Lower lobe of right lung (tissue), 2 donors: ENCODE results near the gene AGAP9. TPM values are rescaled to one million over a fixed set of nuclear protein-coding genes. Genes with fewer than 3 reads are reported as not detected.
"Not testable (repeated sequence)": the region's sequence is repeated elsewhere in the genome, so short reads cannot be mapped to it uniquely, and the experiment has no call there.

Experiments
- ATAC-seq, 2 donors: fragments of 200-7000 bp; cut with Tn5 transposase; one replicate each; pipeline ENCODE4 v1.9.1; 2020 to 2022; ENCODE audit warnings: mild to moderate bottlenecking in 2 of 2, moderate library complexity in 2 of 2
- DNase-seq: peaks from one replicate; pipeline ENCODE4 v3.0.0-alpha.2; 2020
- H3K27ac ChIP-seq: fragments of 200-600 bp; one replicate; pipeline ENCODE4 v1.8.0; 2022
- H3K27me3 ChIP-seq: fragments of 200-600 bp; one replicate; pipeline ENCODE4 v1.8.0; 2022; ENCODE audit warnings: low read depth
- H3K36me3 ChIP-seq: fragments of 200-600 bp; one replicate; pipeline ENCODE4 v1.8.0; 2022; ENCODE audit warnings: mild to moderate bottlenecking
- H3K4me1 ChIP-seq: fragments of 200-600 bp; one replicate; pipeline ENCODE4 v1.8.0; 2022
- H3K4me3 ChIP-seq: fragments of 200-600 bp; one replicate; pipeline ENCODE4 v1.8.0; 2022; ENCODE audit warnings: mild to moderate bottlenecking
- H3K9me3 ChIP-seq: fragments of 200-600 bp; one replicate; pipeline ENCODE4 v1.8.0; 2022
- intact Hi-C: fragments of 100-400 bp; cut with DNase I; formaldehyde crosslinking; loops from one replicate; pipeline ENCODE4 v1.11.0; 2022
- long read RNA-seq: library from polyadenylated mRNA; unstranded; transcript quantifications from one replicate; pipeline ENCODE4 v2.0.0, GENCODE V29; 2021
- total RNA-seq: library from RNA; stranded (reverse); fragmentation: NEBNext Ultra II Directional; extraction: Animal tissue kit (Norgen Biotek cat#: 25700); gene quantifications from one replicate; pipeline ENCODE4 v1.2.1, GENCODE V29; 2021
- donor health status: DM: no; HTN: yes; CAD: no; lungs with severe emphysema.

AGAP9 gene
- 5.1 TPM for total RNA-seq
- long read RNA-seq, partial matches to known transcripts, result 0 of 4 reads
- long read RNA-seq, other reads (novel, unspliced or antisense), result 4 of 4 reads

DNA sequence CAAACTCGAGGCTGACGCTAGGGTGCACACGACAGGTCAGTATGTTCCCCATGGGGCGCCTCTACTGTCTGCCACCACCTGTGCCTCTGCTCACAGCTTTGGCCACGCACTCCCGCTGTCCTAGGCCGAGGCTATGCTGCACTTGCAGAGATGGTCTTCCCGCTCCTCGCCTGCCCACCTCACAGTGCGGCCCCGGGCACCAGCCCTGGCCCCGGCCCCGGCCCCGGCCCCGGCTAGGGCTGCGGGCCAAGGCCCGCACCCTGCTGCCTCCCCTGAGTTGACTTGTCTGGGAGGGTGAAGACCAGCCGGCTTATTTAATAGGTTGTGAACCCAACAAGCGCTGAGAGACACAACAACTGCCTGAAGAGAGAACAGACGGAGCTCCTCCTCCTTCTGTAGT is at the start of gene AGAP9:
TSS of gene AGAP9 (minus strand) at position 164 of the 400 bp plus-strand sequence. CDS start at position 52, 112 bp downstream.
- H3K36me3 ChIP-seq, H3K4me3 ChIP-seq, ATAC-seq, H3K9me3 ChIP-seq, H3K27me3 ChIP-seq, intact Hi-C loops, H3K4me1 ChIP-seq, H3K27ac ChIP-seq, DNase-seq: not testable (repeated sequence)

DNA sequence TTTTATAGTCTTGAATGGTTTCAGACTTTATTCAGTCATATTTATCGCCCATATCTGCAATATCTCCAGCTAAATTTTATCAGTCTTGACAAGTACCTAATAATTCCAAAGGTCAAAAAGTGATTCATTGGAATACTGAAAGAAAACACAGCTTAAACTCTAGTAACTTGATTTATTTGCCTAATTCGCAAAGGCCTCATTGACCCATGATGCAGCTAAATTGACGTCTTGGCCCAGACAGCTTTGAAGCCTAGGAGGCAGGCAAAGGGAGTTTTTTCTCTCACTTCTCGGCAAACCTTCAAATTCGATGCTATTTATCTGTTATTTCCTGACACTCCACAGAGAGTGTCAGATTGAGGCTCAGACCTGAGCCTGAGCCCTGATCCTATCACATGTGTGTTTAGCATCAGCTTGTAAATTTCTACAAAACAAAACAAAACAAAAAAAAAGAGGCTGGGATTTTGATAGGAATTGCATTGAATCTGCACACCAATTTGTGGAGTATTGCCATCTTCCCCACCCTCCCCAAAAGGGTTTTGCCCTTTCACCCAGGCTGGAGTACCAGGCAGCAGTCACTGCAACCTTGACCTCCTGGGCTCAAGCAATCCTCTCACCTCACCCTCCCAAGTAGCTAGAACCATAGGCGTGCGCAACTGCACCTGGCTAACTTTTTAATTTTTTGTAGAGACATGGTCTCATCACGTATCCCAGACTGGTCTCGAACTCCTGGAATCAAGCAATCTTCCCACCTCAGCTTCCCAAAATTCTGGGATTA is 47.9 kb upstream of the AGAP9 start:
- ATAC-seq, H3K9me3 ChIP-seq, DNase-seq, H3K36me3 ChIP-seq, intact Hi-C loops, H3K27ac ChIP-seq, H3K4me1 ChIP-seq, H3K4me3 ChIP-seq, H3K27me3 ChIP-seq: not testable (repeated sequence)

DNA sequence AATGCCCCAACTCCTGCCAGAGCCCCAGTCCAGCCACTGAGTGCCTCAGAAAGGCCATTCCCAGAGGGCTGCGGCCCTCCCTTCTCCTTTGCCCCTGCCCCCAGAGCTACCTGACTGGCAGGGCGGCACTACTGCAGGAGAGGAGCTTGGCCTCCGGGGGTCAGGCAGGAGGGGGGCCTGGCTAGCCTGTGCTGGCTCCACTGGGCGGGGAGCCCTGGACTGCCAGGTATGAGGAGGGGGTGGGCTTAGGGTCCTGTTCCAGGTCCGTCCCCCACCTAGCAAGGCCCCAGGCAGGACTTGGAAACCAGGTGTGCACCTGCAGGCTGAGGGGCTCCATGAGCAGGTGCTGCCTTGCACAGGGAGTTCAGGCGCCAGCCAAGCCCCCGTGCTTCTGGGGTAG is 43.3 kb upstream of the AGAP9 start:
- intact Hi-C loops, H3K9me3 ChIP-seq, H3K27me3 ChIP-seq, H3K4me3 ChIP-seq, H3K27ac ChIP-seq, DNase-seq, H3K36me3 ChIP-seq, H3K4me1 ChIP-seq: not testable (repeated sequence)
- ATAC-seq, result peak in 1 of 2 donors; percentile 40

DNA sequence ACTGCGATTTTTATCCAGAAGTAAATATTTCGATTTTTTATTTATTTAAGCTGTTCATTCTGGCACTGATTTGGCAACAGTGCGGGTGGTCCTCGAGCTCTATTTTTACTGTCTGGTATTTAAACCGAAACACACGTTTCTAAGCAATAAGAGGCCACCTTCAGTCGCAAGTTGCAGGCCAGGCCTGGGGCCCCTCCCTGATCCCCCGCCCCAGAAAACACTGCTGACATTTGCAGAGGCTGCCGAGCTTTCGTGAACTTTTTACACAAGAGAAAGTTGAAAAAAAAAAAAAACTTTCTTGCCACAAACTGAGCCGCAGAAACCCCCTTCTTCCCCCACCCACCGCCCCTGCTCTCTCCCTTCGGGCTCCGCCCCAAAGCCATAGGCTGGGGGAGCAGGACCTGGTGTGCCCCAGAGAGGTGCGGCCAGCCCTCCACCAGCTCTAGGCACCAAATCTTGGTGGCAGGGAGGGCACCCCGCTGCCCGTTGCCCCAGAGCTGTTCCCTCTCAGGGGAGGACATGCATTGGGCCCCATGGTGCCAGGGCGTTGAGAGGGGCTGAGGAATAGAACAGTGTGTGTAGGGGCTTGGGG is 42.8 kb upstream of the AGAP9 start:
- intact Hi-C loops, H3K27me3 ChIP-seq, H3K4me3 ChIP-seq, H3K36me3 ChIP-seq, DNase-seq, H3K4me1 ChIP-seq, H3K27ac ChIP-seq, H3K9me3 ChIP-seq: not testable (repeated sequence)
- peak in 1 of 2 donors; percentile 34 for ATAC-seq

DNA sequence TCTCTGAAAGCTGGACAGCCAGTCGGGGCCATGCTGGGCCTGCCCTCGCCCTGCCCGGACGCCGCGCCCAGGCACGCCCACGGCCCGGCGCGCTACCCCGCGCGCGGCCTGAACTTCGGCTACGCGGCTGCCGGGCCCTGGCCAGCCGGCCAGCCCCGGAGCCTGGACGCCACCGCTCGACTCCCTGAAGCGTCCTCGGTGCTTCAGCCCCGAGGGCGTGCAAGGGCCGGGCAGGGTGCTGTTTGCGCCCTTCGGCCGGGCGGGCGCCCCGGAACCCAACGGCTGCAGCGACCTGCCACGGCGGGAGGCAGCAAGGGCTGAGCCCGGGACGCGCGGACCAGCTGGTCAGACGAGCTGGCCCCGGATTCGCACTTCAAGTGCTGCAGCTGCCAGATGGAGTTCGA is 42.1 kb upstream of the AGAP9 start:
- H3K36me3 ChIP-seq, H3K4me3 ChIP-seq, DNase-seq, H3K27ac ChIP-seq, H3K9me3 ChIP-seq, H3K4me1 ChIP-seq, intact Hi-C loops, H3K27me3 ChIP-seq: not testable (repeated sequence)
- ATAC-seq, result peak in 1 of 2 donors; percentile 51

DNA sequence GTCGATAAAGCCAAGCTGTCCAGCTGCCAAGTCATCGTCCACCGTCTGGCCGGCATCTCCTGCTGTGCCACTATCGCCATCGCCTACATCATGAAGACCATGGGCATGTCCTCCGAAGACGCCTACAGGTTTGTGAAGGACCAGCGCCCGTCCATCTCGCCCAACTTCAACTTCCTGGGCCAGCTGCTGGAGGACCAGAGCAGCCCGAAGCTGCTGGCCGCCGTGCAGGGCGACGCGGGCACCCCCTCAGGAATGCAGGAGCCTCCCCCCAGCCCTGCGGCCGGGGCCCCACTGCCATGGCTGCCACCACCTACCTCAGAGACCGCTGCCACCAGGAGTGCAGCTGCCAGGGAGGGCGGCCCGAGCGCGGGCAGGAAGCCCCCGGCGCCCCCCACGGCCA is 41.5 kb upstream of the AGAP9 start:
- H3K27me3 ChIP-seq, H3K4me1 ChIP-seq, H3K9me3 ChIP-seq, intact Hi-C loops, H3K27ac ChIP-seq, H3K4me3 ChIP-seq, ATAC-seq, H3K36me3 ChIP-seq, DNase-seq: not testable (repeated sequence)

DNA sequence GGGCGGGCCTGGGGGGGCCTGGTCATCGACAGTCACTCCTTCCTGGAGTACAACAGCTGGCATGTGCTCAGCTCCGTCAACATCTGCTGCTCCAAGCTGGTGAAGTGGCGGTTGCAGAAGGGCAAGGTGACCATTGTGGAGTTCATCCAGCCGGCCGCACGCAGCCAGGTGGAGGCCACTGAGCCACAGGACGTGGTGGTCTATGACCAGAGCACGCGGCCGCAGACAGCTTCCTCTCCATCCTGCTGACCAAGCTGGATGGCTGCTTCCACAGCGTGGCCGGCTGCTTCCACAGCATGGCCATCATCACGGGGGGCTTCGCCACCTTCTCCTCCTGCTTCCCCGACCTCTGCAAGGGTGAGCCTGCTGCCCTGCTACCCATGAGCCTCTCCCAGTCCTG is 40.9 kb upstream of the AGAP9 start:
- ATAC-seq, intact Hi-C loops, H3K27ac ChIP-seq, H3K9me3 ChIP-seq, H3K4me3 ChIP-seq, H3K4me1 ChIP-seq, DNase-seq, H3K36me3 ChIP-seq, H3K27me3 ChIP-seq: not testable (repeated sequence)

DNA sequence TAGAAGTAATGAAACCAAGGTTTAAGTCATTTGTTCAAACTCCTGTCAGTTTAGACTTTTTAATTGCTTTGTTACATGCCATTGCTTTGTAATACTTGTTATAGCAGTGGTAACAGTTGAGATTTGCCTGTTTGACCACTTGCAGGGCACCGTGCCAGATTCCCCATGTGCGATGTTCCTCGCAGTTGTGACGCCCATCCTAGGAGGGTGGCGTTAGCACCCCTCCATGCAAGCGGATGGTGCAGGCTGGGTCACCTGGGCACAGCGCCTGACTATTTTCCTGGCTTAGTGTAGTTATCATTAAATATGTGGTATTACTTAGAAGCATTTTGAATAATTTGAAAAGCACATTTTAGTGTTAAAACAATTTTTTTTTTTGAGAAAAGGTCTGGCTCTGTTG is 37.0 kb upstream of the AGAP9 start:
- H3K27ac ChIP-seq, DNase-seq, H3K9me3 ChIP-seq, H3K36me3 ChIP-seq, H3K27me3 ChIP-seq, intact Hi-C loops, H3K4me3 ChIP-seq, H3K4me1 ChIP-seq: not testable (repeated sequence)
- peak in 1 of 2 donors; percentile 27 for ATAC-seq

DNA sequence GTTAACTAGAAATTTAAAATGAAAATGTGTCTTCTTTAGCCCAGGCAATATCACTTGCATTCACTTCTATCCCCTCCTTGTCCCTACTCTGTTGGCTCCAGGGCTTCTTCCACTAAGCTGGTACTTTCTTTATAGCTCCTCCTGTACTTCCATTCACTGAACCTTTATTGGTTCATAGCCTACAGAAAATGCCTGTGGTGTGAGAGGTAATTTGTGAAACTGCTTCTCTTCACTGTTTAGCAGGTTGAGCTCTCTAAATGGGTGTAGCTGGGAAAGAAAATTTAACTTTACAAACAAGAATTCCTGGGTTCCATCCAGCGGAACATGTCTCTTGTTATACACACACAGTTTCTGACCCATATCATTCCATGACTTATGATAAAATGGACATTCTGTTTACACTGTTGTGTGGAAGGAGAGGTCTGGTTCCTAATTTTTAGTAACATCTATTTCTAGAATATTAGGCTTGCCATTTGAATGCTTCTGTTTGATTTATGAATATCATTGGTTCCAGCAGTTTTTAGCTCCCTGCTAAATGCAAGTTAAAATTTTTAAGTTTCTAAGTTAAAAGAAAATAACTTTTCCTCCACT is 36.4 kb upstream of the AGAP9 start:
- H3K27me3 ChIP-seq, DNase-seq, H3K27ac ChIP-seq, ATAC-seq, H3K9me3 ChIP-seq, intact Hi-C loops, H3K36me3 ChIP-seq, H3K4me1 ChIP-seq, H3K4me3 ChIP-seq: not testable (repeated sequence)

DNA sequence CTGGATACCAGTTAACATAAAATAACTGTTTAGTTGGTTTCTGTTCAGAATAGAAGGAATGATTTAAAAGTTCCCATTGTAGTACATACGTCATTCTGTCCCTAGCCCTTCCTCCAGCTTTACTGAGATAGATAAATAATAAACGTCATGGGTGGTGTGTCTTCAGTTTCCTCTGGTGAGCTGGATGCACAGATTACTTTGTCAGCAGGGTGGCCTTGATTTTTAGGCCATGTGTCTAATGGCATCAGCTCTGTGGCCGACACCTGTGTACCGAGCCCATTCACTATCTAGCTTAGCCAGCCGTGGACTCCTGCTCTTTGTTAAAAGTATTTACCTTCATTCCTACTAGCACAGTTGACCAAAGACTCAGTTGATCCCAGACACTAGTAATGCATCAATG is 34.7 kb upstream of the AGAP9 start:
- ATAC-seq, result not testable (repeated sequence)

DNA sequence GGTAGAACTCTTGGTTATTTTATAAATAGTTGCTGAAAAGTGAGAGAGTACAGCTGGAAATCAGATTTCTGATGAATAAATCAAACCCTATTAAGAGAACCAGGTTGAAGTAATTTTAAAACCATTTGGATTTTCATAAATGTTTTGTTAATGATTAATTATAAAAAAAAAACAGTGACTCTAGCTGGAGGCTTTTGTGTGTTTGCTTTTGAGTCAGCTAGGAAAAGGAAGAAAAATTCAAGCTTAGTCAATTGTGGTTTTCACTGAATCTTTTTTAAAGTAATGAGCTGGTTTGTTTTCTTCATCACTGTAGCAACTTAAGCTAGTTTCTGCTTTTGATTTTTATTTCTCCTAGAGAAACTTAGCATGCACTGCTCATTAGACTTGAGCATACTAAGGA is 34.2 kb upstream of the AGAP9 start:
- DNase-seq, H3K36me3 ChIP-seq, H3K27me3 ChIP-seq, ATAC-seq, H3K9me3 ChIP-seq, H3K27ac ChIP-seq, H3K4me3 ChIP-seq, H3K4me1 ChIP-seq, intact Hi-C loops: not testable (repeated sequence)

More for the DNA sequence above, 34.7 kb upstream of the AGAP9 start:
- H3K27ac ChIP-seq, H3K9me3 ChIP-seq, H3K4me3 ChIP-seq, H3K4me1 ChIP-seq, DNase-seq, intact Hi-C loops, H3K36me3 ChIP-seq, H3K27me3 ChIP-seq: not testable (repeated sequence)

DNA sequence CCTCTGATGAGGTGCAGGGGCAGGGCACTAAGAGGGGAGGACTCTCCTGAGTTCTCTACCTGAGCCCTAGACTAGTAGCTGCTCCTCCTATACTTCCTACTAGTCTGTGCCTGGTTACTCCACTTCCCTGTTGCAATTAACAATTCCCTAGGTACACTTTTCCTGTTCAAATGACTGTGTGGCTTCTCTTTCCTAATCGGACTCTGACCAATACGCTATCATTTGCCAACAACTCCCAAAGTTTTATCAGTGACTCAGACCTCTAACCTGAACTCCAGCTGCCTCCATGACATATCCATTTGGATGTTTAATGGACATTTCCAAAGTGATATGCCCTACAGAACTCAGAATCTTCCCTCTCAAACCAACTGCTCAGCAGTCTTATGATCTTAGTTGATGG is 31.9 kb upstream of the AGAP9 start:
- DNase-seq, intact Hi-C loops, H3K4me1 ChIP-seq, H3K36me3 ChIP-seq, H3K4me3 ChIP-seq, H3K27me3 ChIP-seq, ATAC-seq, H3K27ac ChIP-seq, H3K9me3 ChIP-seq: not testable (repeated sequence)

DNA sequence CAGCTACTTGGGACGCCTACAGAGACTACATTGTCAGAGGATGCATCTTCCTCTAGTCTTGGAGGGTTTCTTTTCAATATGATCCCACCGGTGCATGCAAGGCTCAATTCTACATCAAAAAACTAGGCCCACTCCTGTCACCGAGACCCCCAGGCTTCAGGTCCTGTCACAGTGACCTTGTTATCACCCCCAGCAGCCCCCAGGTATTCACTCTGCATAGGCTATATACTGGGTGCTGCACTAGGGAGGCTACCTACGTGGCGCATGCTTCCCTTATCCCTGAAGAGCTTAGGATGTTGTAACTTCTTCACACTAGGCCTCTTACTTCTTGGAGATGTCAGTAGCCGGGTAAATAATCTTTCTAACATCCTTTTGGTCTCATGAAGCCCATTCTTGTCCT is 31.1 kb upstream of the AGAP9 start:
- H3K36me3 ChIP-seq, H3K4me3 ChIP-seq, H3K4me1 ChIP-seq, ATAC-seq, H3K9me3 ChIP-seq, H3K27me3 ChIP-seq, DNase-seq, H3K27ac ChIP-seq, intact Hi-C loops: not testable (repeated sequence)

DNA sequence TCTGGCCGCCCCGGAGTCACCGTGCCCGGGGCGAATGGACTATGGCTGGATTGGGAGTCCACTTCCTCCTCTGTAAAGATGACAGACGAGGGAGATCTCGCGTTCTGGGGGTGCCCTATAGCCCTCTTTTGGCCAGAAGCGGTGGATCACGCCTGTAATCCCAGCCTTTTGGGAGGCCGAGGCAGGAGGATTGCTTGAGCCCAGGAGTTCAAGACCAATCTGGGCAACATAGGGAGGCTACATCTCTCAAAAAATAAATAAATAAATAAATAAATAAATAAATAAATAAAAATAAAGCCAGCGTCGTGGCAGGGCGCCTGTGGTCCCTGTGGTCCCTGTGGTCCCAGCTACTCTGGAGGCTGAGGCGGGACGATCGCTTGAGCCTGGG is 30.4 kb upstream of the AGAP9 start:
- DNase-seq, H3K36me3 ChIP-seq, ATAC-seq, H3K4me1 ChIP-seq, H3K9me3 ChIP-seq, H3K27me3 ChIP-seq, intact Hi-C loops: not testable (repeated sequence)
- Histone ChIP-seq H3K27ac (peak overlapping the region; percentile 83), H3K4me3 (peak overlapping the region; percentile 71)
